ENCODE results near the gene CCDC187.

CCDC187 gene

DNA sequence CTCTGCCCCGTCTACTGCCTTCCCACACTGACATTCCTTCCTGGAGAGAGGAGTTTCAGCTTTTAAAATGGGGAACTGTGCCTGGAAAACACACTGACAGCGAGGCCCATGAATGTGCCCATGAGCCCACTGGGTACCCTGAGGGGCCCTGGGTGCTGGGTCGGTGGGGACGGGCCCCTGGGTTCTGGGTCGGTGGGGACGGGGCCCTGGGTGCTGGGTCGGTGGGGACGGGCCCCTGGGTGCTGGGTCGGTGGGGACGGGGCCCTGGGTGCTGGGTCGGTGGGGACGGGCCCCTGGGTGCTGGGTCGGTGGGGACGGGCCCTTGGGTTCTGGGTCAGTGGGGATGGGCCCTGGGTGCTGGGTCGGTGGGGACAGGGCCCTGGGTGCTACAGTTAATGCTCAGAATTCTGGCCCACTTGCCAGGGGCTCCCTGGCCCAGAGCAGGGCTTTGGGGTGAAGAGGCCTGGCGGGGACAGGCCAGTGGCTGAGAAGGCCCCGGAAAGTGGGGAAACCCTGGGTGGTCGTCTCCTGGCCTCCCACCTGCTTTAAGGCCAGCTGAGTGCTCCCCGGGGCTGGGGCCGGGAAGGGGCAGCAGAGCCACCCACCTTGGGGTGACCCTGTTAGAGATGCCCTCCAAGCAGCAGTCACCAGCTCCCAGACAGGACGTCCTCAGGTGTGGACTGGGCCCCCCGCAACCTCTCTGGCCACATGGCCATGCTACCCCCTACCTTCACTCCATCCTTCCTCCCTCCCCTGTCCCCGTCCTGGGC, 25.9 kb upstream of the CCDC187 start:
- H3K27ac ChIP-seq: no peak overlapping the region
- TF ChIP-seq, protein P1, sequence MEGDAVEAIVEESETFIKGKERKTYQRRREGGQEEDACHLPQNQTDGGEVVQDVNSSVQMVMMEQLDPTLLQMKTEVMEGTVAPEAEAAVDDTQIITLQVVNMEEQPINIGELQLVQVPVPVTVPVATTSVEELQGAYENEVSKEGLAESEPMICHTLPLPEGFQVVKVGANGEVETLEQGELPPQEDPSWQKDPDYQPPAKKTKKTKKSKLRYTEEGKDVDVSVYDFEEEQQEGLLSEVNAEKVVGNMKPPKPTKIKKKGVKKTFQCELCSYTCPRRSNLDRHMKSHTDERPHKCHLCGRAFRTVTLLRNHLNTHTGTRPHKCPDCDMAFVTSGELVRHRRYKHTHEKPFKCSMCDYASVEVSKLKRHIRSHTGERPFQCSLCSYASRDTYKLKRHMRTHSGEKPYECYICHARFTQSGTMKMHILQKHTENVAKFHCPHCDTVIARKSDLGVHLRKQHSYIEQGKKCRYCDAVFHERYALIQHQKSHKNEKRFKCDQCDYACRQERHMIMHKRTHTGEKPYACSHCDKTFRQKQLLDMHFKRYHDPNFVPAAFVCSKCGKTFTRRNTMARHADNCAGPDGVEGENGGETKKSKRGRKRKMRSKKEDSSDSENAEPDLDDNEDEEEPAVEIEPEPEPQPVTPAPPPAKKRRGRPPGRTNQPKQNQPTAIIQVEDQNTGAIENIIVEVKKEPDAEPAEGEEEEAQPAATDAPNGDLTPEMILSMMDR (conservative IDR thresholded peaks at IDR 0.05): no peak
- TF ChIP-seq ZFX (IDR thresholded peaks at IDR 0.05): no peak

DNA sequence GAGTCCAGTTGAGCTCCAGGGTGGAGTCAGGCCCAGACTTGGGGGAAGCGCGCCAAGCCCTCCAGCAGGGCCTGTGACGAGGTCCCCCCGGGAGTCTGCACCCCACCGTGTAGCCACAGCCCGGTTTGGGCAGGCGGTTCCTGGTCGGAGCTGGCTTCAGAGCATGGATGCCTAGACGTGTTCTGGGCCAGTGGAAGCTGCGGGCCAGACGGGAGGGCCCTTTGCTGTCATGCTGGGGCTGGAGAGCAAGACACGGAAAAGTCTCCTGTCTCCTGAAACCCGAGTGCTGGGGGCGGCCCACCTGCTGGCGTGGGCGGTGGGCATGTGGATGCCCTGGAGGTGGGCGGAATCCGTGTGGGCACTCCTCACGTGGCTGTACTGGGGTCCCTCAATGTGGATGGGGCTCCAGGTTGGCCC, 25.3 kb upstream of the CCDC187 start:
- H3K27ac ChIP-seq: no peak overlapping the region; the same call in 1 of the 2 replicates
- TF ChIP-seq, protein P1 (conservative IDR thresholded peaks at IDR 0.05): no peak
- no peak for TF ChIP-seq ZFX (IDR thresholded peaks at IDR 0.05)

DNA sequence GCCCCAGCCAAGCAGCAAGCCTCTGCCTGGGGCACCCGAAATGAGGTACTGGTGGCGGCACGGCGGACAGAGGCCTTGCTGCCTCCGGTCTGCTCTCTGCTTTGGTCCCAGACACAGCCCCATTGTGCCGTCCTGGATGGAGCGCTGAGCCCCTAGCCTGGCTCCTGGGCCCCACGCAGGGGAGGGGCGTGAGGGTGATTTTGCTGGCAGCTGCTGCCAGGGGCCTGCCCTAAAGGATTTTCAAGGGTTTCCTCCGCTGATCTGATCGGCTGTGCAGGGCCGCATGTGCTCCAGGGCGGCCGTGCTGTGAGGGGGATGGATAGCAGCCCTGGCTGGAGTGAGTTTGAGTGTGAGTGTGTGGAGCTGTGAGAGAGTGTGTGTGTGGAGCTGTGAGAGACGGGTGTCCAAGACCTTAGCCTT, 24.7 kb upstream of the CCDC187 start:
- peak overlapping the region; percentile 73 for H3K27ac ChIP-seq
- TF ChIP-seq, protein P1 (conservative IDR thresholded peaks at IDR 0.05): no peak
- TF ChIP-seq ZFX (IDR thresholded peaks at IDR 0.05): no peak

DNA sequence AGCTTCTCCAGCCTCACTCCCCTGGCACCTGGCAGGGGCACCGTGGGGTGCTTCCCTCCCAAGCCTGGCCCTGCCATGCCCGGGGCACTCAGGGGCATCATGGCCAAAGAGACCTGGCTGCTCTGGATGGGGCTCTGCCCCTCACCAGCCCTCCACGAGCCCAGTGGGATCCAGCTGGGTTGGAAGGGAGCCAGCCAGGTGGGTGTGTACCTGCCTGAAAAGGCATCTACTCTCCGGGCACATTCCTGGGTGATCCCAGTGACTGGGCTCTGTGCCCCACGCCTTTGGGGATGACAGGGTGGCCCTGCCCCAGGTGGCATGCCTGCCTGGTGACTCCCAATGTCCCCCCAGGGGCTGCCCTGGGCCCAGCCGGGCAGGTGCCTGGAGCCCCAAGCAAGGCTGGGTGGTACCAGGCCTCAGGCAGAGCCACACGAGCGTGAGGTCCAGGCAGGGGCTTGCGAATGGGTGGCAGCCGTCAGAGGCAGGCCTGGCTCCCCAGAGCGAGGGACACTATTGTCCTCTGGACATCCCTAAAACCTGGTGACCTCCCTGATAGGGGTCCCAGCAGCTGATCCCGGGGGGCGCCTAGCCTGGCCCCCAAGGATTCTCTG, 24.2 kb upstream of the CCDC187 start:
- peak overlapping the region; percentile 73 for H3K27ac ChIP-seq
- no peak for TF ChIP-seq ZFX (IDR thresholded peaks at IDR 0.05)
- TF ChIP-seq, protein P1 (conservative IDR thresholded peaks at IDR 0.05): no peak

DNA sequence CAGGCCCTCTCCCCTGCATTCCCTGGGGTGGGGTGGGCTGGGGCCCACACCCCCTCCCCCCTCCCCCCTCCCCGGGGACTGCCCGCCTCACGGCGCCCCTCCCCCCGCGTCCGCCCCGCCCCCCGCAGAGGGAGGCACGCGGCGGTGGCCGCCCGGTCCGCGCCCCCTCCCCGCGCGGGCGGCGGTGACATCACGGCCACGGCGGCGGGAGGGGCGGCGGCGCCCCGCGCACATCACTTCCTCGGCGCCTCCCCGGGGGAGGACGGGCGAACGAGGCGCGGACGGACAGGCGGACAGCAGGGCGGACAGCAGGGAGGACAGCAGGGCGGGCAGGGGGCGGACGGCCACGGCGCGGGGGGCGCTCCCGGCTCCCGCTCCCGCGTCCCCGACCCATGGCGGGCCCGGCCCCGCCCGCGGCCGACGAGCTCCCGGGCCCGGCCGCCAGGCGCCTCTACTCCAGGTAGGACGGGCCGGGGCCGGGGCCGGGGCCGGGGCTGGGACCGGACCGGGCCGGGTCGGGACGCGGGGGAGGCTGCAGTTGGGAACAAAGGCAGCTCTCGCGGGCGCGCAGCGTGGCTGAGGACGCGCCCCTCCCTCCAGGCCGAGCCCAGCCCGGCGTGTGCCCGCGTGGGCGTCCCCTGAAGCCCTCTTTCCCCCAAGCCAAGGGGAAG, 23.5 kb upstream of the CCDC187 start, which contains the start of gene GPSM1:
TSS of gene GPSM1 (plus strand) at position 236 of the 671 bp plus-strand sequence. CDS start at position 393, 157 bp downstream.
- TF ChIP-seq, protein P1 (conservative IDR thresholded peaks at IDR 0.05): no peak
- peak; percentile 61; the same call in 1 of the 2 replicates for TF ChIP-seq ZFX (IDR thresholded peaks at IDR 0.05)
- peak within 1 kb of the TSS; percentile 73 for H3K27ac ChIP-seq

DNA sequence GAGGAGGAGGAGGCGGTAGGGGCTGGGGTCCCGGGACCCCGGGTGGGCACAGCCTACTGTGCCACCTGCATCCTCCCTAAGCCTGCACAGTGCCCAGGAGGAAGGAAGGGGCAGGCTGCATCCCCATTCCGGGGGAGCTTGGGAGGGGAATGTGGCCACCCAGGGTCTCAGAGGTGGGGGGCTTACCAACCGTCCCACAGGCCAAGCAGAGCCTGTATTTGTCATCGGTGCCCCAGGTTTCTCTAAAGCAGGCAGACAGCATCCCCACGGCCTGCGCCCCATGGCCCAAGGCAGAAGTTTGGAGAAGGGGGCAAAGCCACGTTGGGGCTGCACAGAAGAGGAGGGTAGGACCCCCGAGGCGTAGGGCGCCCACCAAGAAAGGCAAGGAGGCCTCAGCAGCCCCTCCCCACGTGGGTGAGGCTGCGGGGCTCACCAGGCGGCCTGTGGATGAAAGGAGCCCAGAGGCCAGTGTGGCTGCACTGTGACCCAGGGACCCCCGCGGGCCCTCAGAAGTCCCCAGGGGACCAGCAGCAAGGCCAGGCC, 22.9 kb upstream of the CCDC187 start:
- peak overlapping the region; percentile 73 for H3K27ac ChIP-seq

More for the DNA sequence above, 22.9 kb upstream of the CCDC187 start:
- no peak for TF ChIP-seq ZFX (IDR thresholded peaks at IDR 0.05)
- TF ChIP-seq, protein P1 (conservative IDR thresholded peaks at IDR 0.05): no peak
